Neural cell (in vitro differentiated cells): ENCODE results near the gene CALY. TPM values are rescaled to one million over a fixed set of nuclear protein-coding genes. Genes with fewer than 3 reads are reported as not detected.

ENCODE experiments used
- H2AFZ ChIP-seq: fragments of 200-600, 300-800 bp; sonication (generic), shearing (Covaris generic); 2 replicates; pipeline ENCODE4 v1.6.0; 2014; ENCODE audit warnings: low read depth, mild to moderate bottlenecking, antibody characterized with exemption, low read length, moderate library complexity
- H3F3A ChIP-seq: fragments of 200-600 bp; shearing (Covaris generic); 2 replicates; pipeline ENCODE4 v1.6.1; 2016; ENCODE audit warnings: mild to moderate bottlenecking, moderate library complexity, mixed read lengths, antibody characterized with exemption, low read length; ENCODE audit not compliant: insufficient read depth, poor library complexity, severe bottlenecking
- H3K27ac ChIP-seq: fragments of 200-600, 300-800 bp; sonication (generic), shearing (Covaris generic); 2 replicates; pipeline ENCODE4 v1.5.1; 2014; ENCODE audit warnings: mild to moderate bottlenecking, low read length, moderate library complexity
- H3K27me3 ChIP-seq: fragments of 300-800, 200-600 bp; sonication (generic), shearing (Covaris generic); 2 replicates; pipeline ENCODE4 v1.6.0; 2014; ENCODE audit warnings: mild to moderate bottlenecking, low read depth, low read length, moderate library complexity; ENCODE audit not compliant: insufficient read depth
- H3K36me3 ChIP-seq: fragments of 300-800, 200-600 bp; sonication (generic), shearing (Covaris generic); 2 replicates; pipeline ENCODE4 v1.5.1; 2014; ENCODE audit warnings: mild to moderate bottlenecking, antibody characterized with exemption, low read length, moderate library complexity; ENCODE audit not compliant: insufficient read depth
- H3K4me2 ChIP-seq: fragments of 300-800, 200-600 bp; sonication (generic), shearing (Covaris generic); 2 replicates; pipeline ENCODE4 v1.6.0; 2014; ENCODE audit warnings: mild to moderate bottlenecking, low read length
- H3K4me3 ChIP-seq: fragments of 300-800, 200-600 bp; sonication (generic), shearing (Covaris generic); 2 replicates; pipeline ENCODE4 v1.5.1; 2014; ENCODE audit warnings: mild to moderate bottlenecking, low read length, moderate library complexity
- H3K79me2 ChIP-seq: fragments of 200-600 bp; shearing (Covaris generic); replicated peaks from 2 replicates; pipeline ENCODE4 v1.6.0; 2014; ENCODE audit warnings: mild to moderate bottlenecking, low read length, moderate library complexity; ENCODE audit not compliant: insufficient read depth
- H3K9ac ChIP-seq: fragments of 300-800, 200-600 bp; sonication (generic), shearing (Covaris generic); 2 replicates; pipeline ENCODE4 v1.6.1; 2016; ENCODE audit warnings: mild to moderate bottlenecking, low read length, mixed read lengths
- H3K9me2 ChIP-seq: fragments of 200-600 bp; shearing (Covaris generic); 2 replicates; pipeline ENCODE4 v1.6.1; 2016; ENCODE audit warnings: mild to moderate bottlenecking, low read length, mixed read lengths; ENCODE audit not compliant: insufficient read depth
- H3K9me3 ChIP-seq: fragments of 200-600, 300-800 bp; sonication (generic), shearing (Covaris generic); 2 replicates; pipeline ENCODE4 v1.6.1; 2016; ENCODE audit warnings: mild to moderate bottlenecking, mixed run types, low read length, moderate library complexity, mixed read lengths
- H4K20me1 ChIP-seq: fragments of 200-600 bp; shearing (Covaris generic); 2 replicates; pipeline ENCODE4 v1.6.1; 2016; ENCODE audit warnings: mild to moderate bottlenecking, mixed run types; ENCODE audit not compliant: insufficient read depth
- EP300 ChIP-seq: fragments of 450-650 bp; conservative IDR thresholded peaks from 2 replicates; pipeline ENCODE4 v1.6.1; 2014; ENCODE audit warnings: antibody characterized with exemption, mild to moderate bottlenecking, moderate library complexity; ENCODE audit not compliant: poor library complexity, severe bottlenecking
- EZH2 ChIP-seq: fragments of 200-600, 300-800 bp; shearing (Covaris generic), sonication (generic); IDR thresholded peaks from 2 replicates; pipeline ENCODE4 v1.6.1; 2014; ENCODE audit warnings: antibody characterized with exemption, low read length, borderline replicate concordance, mild to moderate bottlenecking; ENCODE audit not compliant: insufficient read depth, poor library complexity, severe bottlenecking
- MXI1 ChIP-seq: fragments of 450-650 bp; conservative IDR thresholded peaks from 2 replicates; pipeline ENCODE4 v1.6.1; 2014; ENCODE audit warnings: antibody characterized with exemption, mild to moderate bottlenecking; ENCODE audit not compliant: poor library complexity, severe bottlenecking
- POLR2AphosphoS5 ChIP-seq: IDR thresholded peaks from 2 replicates; pipeline ENCODE4 v1.6.1; 2012
- RAD21 ChIP-seq: fragments of 450-650 bp; conservative IDR thresholded peaks from 2 replicates; pipeline ENCODE4 v1.6.1; 2014; ENCODE audit warnings: antibody characterized with exemption, mild to moderate bottlenecking, moderate library complexity
- REST ChIP-seq: IDR thresholded peaks from 2 replicates; pipeline ENCODE4 v1.6.1; 2012; ENCODE audit warnings: borderline replicate concordance
- SMC3 ChIP-seq: fragments of 450-650 bp; conservative IDR thresholded peaks from 2 replicates; pipeline ENCODE4 v1.6.1; 2014; ENCODE audit warnings: antibody characterized with exemption, mild to moderate bottlenecking, moderate library complexity; ENCODE audit not compliant: poor library complexity
- TAF1 ChIP-seq: IDR thresholded peaks from 2 replicates; pipeline ENCODE4 v1.6.1; 2012; ENCODE audit warnings: low read depth
- polyA plus RNA-seq: library from polyadenylated mRNA; depleted of rRNA; stranded (reverse); fragments of >200 nt; gene quantifications from 2 replicates; pipeline ENCODE4 v1.2.3, GENCODE V29; 2014
- TF ChIP-seq, protein P1 (sequence below): fragments of 450-650 bp; IDR thresholded peaks from 2 replicates; pipeline ENCODE4 v1.5.1; 2014; ENCODE audit warnings: antibody characterized with exemption, mild to moderate bottlenecking, moderate library complexity; ENCODE audit not compliant: poor library complexity, severe bottlenecking

CALY gene
- polyA plus RNA-seq, 1 donor from 2014 or later: 3.7 TPM

GRCh38 chr10:133361773-133362441, 25.2 kb upstream of the CALY start:
- Histone ChIP-seq H3K4me3 (no peak overlapping the region), H3K9me3 (peaks cover 2% of the 10 kb centered on the region), H3K9ac (no peak overlapping the region), H3K27me3 (no peaks in the 10 kb centered on the region), H3K9me2 (no peaks in the 10 kb centered on the region), H3K36me3 (no peaks in the 10 kb centered on the region), H3K4me2 (no peak overlapping the region), H3K27ac (no peak overlapping the region), H3K79me2 (no peaks in the 10 kb centered on the region), H3F3A (no peaks in the 10 kb centered on the region), H4K20me1 (no peaks in the 10 kb centered on the region), H2AFZ (no peak overlapping the region)
- TF ChIP-seq, protein P1, sequence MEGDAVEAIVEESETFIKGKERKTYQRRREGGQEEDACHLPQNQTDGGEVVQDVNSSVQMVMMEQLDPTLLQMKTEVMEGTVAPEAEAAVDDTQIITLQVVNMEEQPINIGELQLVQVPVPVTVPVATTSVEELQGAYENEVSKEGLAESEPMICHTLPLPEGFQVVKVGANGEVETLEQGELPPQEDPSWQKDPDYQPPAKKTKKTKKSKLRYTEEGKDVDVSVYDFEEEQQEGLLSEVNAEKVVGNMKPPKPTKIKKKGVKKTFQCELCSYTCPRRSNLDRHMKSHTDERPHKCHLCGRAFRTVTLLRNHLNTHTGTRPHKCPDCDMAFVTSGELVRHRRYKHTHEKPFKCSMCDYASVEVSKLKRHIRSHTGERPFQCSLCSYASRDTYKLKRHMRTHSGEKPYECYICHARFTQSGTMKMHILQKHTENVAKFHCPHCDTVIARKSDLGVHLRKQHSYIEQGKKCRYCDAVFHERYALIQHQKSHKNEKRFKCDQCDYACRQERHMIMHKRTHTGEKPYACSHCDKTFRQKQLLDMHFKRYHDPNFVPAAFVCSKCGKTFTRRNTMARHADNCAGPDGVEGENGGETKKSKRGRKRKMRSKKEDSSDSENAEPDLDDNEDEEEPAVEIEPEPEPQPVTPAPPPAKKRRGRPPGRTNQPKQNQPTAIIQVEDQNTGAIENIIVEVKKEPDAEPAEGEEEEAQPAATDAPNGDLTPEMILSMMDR: no peak
- TF ChIP-seq RAD21: no peak
- no peak for TF ChIP-seq POLR2AphosphoS5
- TF ChIP-seq EZH2: no peak
- no peak for TF ChIP-seq TAF1
- TF ChIP-seq REST: no peak
- TF ChIP-seq SMC3: no peak
- TF ChIP-seq MXI1: no peak
- no peak for TF ChIP-seq EP300

GRCh38 chr10:133361227-133361626, 24.5 kb upstream of the CALY start:
- H3F3A ChIP-seq: no peaks in the 10 kb centered on the region
- H3K9me3 ChIP-seq: peaks cover 2% of the 10 kb centered on the region
- no peak for TF ChIP-seq EZH2
- no peak for TF ChIP-seq EP300
- TF ChIP-seq, protein P1: no peak
- no peak for TF ChIP-seq SMC3
- no peak for TF ChIP-seq RAD21
- TF ChIP-seq POLR2AphosphoS5: no peak
- no peak for TF ChIP-seq MXI1
- no peaks in the 10 kb centered on the region for H4K20me1 ChIP-seq
- no peak overlapping the region for H2AFZ ChIP-seq
- no peaks in the 10 kb centered on the region for H3K36me3 ChIP-seq
- no peaks in the 10 kb centered on the region for H3K79me2 ChIP-seq
- no peak overlapping the region for H3K9ac ChIP-seq
- no peaks in the 10 kb centered on the region for H3K27me3 ChIP-seq
- H3K4me3 ChIP-seq: no peak overlapping the region
- no peaks in the 10 kb centered on the region for H3K9me2 ChIP-seq
- H3K27ac ChIP-seq: no peak overlapping the region
- H3K4me2 ChIP-seq: no peak overlapping the region
